Stimulated activated CD8-positive, alpha-beta memory T cell treated with anti-CD3 and anti-CD28 coated beads, Interleukin-7, amount 100 ng/mL, for 24 hours (primary cell): ENCODE measurements around the gene ITM2B.

Experiments used
- DNase-seq: peaks from one replicate; pipeline ENCODE4 v3.0.0-alpha.2; 2020; ENCODE audit warnings: low read depth

The ITM2B gene

DNA sequence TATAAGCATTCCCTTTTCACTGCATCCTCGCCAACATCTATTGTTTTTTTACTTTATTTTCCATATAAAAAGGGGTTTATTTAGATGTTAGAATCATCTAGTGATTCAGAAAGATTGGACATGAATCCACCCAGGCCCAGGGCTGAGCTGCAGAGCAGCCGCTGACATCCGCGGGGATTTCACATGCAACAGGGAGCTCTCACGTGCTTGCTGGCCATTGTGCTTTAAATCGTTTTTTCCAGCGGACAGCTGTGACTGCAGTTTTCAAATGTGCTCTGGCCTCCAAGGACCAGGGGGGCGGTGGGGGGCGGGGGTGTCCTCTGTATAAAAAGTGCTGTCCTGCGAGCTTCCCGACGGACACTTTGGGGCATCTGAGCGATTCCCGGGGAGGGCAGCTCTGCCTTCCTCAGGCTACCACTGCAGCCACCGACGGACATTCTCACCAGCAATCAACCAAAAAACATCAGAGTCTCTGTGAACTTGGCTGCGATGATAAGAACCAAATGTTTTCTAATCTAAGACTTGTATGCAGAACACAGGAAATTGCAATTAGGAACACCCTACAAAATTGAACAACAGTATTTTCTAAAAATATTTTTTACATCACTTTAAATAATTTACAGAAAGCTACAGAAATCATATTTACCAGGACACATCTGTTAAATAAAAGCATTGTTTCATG is 83.1 kb downstream of the ITM2B start:
- no peak for DNase-seq

DNA sequence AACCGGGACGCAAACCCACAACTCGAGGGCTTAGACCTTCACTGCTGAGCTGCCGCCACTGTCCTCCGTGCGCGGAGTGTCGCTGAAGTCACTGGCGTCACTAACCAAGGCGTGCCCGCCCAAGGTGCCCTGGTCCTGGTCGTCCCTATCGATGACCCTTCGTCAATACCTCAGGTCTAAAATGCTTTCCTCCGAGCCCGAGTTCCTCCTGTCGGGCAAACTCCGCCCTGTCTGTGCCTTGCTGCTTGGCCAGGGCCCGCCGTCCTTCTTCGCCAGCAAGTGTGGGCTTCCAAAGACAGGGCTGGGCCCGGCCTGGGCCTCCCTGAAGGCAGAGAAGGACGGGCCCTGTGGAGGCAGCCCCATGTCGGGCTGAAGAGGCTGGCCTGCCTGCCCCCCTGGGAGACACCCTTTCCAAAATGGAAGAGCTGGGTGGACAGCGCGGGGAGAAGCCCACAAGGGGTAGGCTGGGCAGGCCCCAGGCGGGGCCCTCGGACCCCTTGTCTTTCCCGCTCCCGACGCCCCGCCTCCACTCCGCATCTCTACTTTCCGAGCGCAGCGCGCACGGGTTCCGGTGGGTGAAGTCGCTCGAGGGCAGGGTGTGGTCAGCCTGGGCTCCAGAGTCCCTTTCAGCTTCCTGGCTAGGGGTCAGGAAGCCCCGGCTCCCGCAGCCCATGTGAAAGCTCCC is 84.0 kb downstream of the ITM2B start:
- no peak for DNase-seq

DNA sequence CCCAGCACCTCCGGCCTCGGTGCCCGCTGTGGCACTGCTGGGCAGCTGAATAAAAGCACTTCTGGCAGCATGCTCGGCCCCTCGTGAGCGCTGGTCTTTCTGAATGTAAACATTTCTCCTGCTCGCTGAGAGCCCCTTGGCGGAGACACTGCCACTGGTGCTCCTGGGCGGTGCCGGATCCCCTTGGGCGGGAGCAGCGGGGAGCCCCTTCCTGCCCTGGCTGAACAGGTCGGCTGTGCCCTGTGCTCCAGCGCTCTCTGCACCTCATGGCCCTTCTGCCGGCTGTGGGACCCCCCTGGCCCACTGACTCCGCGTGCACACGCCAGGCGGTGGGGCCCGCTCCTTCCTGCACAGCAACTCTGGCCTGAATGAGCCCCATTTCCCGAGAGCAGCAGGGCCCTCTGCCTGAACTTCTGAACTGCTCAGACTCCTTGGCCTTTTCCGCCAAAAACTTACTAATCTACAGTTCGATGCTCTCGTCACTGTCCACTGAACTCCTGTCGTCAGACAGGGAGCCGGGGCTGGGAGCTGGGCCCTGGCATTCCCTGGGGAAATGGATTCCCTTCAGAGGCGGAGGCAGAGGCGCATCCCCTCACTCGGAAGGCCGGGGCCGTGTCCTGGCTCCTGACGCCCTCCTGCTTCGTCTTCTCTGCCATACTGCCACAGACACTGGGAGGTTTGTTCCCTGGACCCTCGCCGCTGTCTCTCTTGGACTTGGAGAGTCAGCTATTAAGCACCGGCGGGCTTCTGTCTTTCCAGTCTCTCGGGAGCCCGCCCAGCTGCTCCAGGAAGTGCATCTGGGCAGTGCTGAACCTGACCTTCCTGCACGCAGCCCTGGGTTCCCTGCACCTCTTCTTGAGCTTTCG is 84.7 kb downstream of the ITM2B start:
- DNase-seq: no peak

DNA sequence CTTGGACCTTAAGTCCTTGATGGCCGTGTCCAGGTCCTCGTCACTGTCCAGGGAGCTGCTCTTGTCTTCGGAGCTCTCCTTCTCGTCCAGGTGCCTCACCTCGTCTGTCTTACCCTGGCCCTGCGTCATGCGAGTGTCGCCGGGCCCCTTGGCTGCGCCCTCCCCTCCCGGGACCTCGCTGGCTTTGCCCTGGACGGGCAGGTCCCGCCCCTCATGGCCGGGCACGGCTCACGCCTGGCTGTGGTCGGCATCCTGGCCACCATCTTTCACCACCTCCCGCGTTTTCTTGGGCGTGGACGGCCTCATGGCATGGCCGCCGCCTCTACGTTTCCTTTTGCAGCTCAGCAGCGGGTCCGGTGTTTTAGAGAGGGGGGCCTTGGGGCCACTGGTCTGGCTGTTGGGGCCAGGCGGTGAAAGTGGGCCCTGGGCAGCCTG is 85.4 kb downstream of the ITM2B start:
- DNase-seq: no peak

DNA sequence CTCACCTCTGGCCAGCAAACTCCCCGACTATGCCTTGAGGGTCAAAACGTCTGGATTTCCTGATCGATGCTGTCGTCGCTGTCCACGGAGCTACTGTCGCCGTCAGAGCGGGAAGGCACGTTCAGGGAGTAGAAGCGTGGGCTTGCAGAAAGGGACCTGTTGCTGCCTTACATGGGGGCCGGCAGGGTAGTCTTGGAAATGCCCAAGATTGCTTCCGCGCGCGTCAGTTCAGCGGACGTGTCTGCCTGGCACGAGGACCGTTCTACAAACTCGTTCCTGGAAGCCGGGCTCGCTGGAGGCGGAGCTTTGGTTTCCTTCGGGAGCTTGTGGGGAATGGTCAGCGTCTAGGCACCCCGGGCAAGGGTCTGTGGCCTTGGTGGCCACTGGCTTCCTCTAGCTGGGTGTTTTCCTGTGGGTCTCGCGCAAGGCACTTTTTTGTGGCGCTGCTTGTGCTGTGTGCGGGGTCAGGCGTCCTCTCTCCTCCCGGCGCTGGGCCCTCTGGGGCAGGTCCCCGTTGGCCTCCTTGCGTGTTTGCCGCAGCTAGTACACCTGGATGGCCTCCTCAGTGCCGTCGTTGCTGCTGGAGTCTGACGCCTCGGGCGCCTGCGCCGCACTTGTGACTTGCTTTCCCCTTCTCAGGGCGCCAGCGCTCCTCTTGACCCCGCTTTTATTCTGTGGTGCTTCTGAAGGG is 86.0 kb downstream of the ITM2B start:
- DNase-seq: no peak
